RKO (cell line): ENCODE results near the gene CDH3.

Experiments used
- DNase-seq: peaks from one replicate; pipeline ENCODE4 v3.0.0-alpha.2; 2016; ENCODE audit warnings: low spot score

Gene CDH3

GRCh38 chr16:68644715-68645493 lies at the start of gene CDH3:
TSS of gene CDH3 (plus strand) at chr16:68645310. CDS start at chr16:68645380, 70 bp downstream.
- peak; percentile 30 for DNase-seq

GRCh38 chr16:68596266-68596665 lies 48.8 kb upstream of the CDH3 start:
- no peak for DNase-seq

GRCh38 chr16:68599586-68599985 lies 45.5 kb upstream of the CDH3 start:
- no peak for DNase-seq

GRCh38 chr16:68605746-68606145 lies 39.4 kb upstream of the CDH3 start:
- DNase-seq = no peak

GRCh38 chr16:68607443-68607842 lies 37.7 kb upstream of the CDH3 start:
- no peak for DNase-seq

- DNase-seq = no peak
Observed at GRCh38 chr16:68608330-68608729, 36.8 kb upstream of the CDH3 start.

GRCh38 chr16:68612996-68613395 lies 32.1 kb upstream of the CDH3 start:
- DNase-seq = no peak

- no peak for DNase-seq
Observed at GRCh38 chr16:68617734-68618133, 27.4 kb upstream of the CDH3 start.

- DNase-seq = peak; percentile 34
Observed at GRCh38 chr16:68626557-68626956, 18.6 kb upstream of the CDH3 start.

GRCh38 chr16:68627951-68628425 lies 17.1 kb upstream of the CDH3 start:
- no peak for DNase-seq

GRCh38 chr16:68629351-68629910 lies 15.7 kb upstream of the CDH3 start:
- no peak for DNase-seq

GRCh38 chr16:68636064-68636560 lies 9.0 kb upstream of the CDH3 start:
- DNase-seq = no peak

GRCh38 chr16:68636818-68637217 lies 8.3 kb upstream of the CDH3 start:
- peak; percentile 39 for DNase-seq

GRCh38 chr16:68640972-68641371 lies 4.1 kb upstream of the CDH3 start:
- peak; percentile 21 for DNase-seq

- no peak for DNase-seq
Observed at GRCh38 chr16:68642047-68642435, 3.1 kb upstream of the CDH3 start.

GRCh38 chr16:68642436-68643101 lies 2.5 kb upstream of the CDH3 start:
- DNase-seq = no peak

GRCh38 chr16:68643227-68643626 lies 1.9 kb upstream of the CDH3 start:
- no peak for DNase-seq

- DNase-seq = no peak
Observed at GRCh38 chr16:68643847-68644246, 1.3 kb upstream of the CDH3 start.

GRCh38 chr16:68644296-68644695 lies 814 bp upstream of the CDH3 start:
- DNase-seq = no peak

- DNase-seq = no peak
Observed at GRCh38 chr16:68645494-68646388, 631 bp downstream of the CDH3 start.

- DNase-seq = no peak
Observed at GRCh38 chr16:68646953-68647659, 2.0 kb downstream of the CDH3 start.
